Mesendoderm (in vitro differentiated cells): ENCODE measurements around the gene ZBTB3.
"Not testable (repeated sequence)": the region's sequence is repeated elsewhere in the genome, so short reads cannot be mapped to it uniquely, and the experiment has no call there.

ENCODE experiments used
- DNase-seq: peaks from one replicate; pipeline ENCODE4 v3.0.0; 2013
- H2AK5ac ChIP-seq: 2 replicates; pipeline ENCODE4 v1.6.1; 2013; ENCODE audit warnings: low read length, inconsistent platforms
- H2BK120ac ChIP-seq: 2 replicates; pipeline ENCODE4 v1.6.1; 2013; ENCODE audit warnings: low read depth, mild to moderate bottlenecking, low read length, moderate library complexity, mixed read lengths
- H2BK15ac ChIP-seq: replicated peaks from 2 replicates; pipeline ENCODE4 v1.6.1; 2013; ENCODE audit warnings: low read depth, mild to moderate bottlenecking, moderate library complexity
- H2BK5ac ChIP-seq: 2 replicates; pipeline ENCODE4 v1.6.1; 2013; ENCODE audit warnings: low read length, inconsistent platforms
- H3K18ac ChIP-seq: 2 replicates; pipeline ENCODE4 v1.6.1; 2013; ENCODE audit warnings: mild to moderate bottlenecking, low read length, mixed read lengths
- H3K23ac ChIP-seq: one replicate; pipeline ENCODE4 v1.6.1; 2013; ENCODE audit warnings: low read length
- H3K27ac ChIP-seq: 2 replicates; pipeline ENCODE4 v1.5.1; 2013; ENCODE audit warnings: low read depth, mild to moderate bottlenecking, inconsistent platforms, low read length, moderate library complexity
- H3K27me3 ChIP-seq: 2 replicates; pipeline ENCODE4 v1.6.1; 2013; ENCODE audit warnings: low read length, control low read depth, mild to moderate bottlenecking, inconsistent platforms; ENCODE audit not compliant: insufficient read depth, poor library complexity
- H3K36me3 ChIP-seq: 2 replicates; pipeline ENCODE4 v1.6.1; 2013; ENCODE audit warnings: low read length, inconsistent platforms; ENCODE audit not compliant: control insufficient read depth, insufficient read depth
- H3K4ac ChIP-seq: one replicate; pipeline ENCODE4 v1.6.1; 2013; ENCODE audit warnings: low read depth, mild to moderate bottlenecking, low read length, moderate library complexity
- H3K4me1 ChIP-seq: 2 replicates; pipeline ENCODE4 v1.6.1; 2013; ENCODE audit warnings: low read depth, low read length, inconsistent platforms; ENCODE audit not compliant: control insufficient read depth
- H3K4me2 ChIP-seq: 2 replicates; pipeline ENCODE4 v1.6.1; 2013; ENCODE audit warnings: low read length
- H3K4me3 ChIP-seq: 2 replicates; pipeline ENCODE4 v1.5.1; 2013; ENCODE audit warnings: mild to moderate bottlenecking, low read length
- H3K56ac ChIP-seq: one replicate; pipeline ENCODE4 v1.6.1; 2013; ENCODE audit warnings: low read length
- H3K79me1 ChIP-seq: 2 replicates; pipeline ENCODE4 v1.6.1; 2013; ENCODE audit warnings: low read length, inconsistent platforms
- H3K79me2 ChIP-seq: 2 replicates; pipeline ENCODE4 v1.6.1; 2013; ENCODE audit warnings: mild to moderate bottlenecking, low read length; ENCODE audit not compliant: control insufficient read depth, insufficient read depth
- H3K9ac ChIP-seq: 2 replicates; pipeline ENCODE4 v1.6.1; 2013; ENCODE audit warnings: low read length, inconsistent platforms
- H4K5ac ChIP-seq: one replicate; pipeline ENCODE4 v1.6.1; 2013; ENCODE audit warnings: low read length
- H4K8ac ChIP-seq: one replicate; pipeline ENCODE4 v1.6.1; 2013; ENCODE audit warnings: low read depth, mild to moderate bottlenecking, control low read depth, low read length, moderate library complexity
- WGBS: extraction: QIAGEN DNeasy Blood & Tissue Kit; methylation state at CpG from one replicate; pipeline ENCODE4 v1.1.7; 2013; ENCODE audit warnings: low lambda C conversion rate, missing lambda C conversion rate; ENCODE audit not compliant: insufficient coverage; ENCODE audit errors: extremely low coverage; 5-methylcytosine and 5-hydroxymethylcytosine counted together
- small RNA-seq: library from polyadenylated mRNA; stranded (forward); fragments of <200 nt; extraction: miRNeasy Mini kit (QIAGEN cat#:217004); gene quantifications from one replicate; pipeline ENCODE3, GENCODE V24; 2013; ENCODE audit not compliant: insufficient read depth

The ZBTB3 gene

DNA sequence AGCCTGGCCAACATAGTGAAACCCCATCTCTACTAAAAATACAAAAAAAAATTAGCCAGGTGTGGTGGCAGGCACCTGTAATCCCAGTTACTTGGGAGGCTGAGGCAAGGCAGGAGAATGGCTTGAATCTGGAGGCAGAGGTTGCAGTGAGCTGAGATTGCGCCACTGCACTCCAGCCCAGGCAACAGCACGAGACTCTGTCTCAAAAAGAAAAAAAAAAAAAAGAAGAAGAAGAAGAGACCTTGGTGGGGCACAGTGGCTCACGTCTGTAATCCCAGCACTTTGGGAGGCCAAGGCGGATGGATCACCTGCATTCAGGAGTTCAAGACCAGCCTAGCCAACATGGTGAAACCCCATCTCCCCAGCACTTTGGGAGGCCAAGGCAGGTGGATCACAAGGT, 50.0 kb downstream of the ZBTB3 start:
- not testable (repeated sequence) for H2BK120ac ChIP-seq, H3K23ac ChIP-seq, H3K79me2 ChIP-seq, H3K4me3 ChIP-seq, H3K4me1 ChIP-seq, H2BK15ac ChIP-seq, H3K36me3 ChIP-seq, H4K5ac ChIP-seq, H3K56ac ChIP-seq, H3K9ac ChIP-seq, H3K27me3 ChIP-seq, H3K27ac ChIP-seq, H2BK5ac ChIP-seq, H2AK5ac ChIP-seq, H3K4me2 ChIP-seq, H3K4ac ChIP-seq, DNase-seq, H4K8ac ChIP-seq, H3K79me1 ChIP-seq, H3K18ac ChIP-seq
- no CpG with 5 or more reads among the region's 4 CpGs for WGBS

DNA sequence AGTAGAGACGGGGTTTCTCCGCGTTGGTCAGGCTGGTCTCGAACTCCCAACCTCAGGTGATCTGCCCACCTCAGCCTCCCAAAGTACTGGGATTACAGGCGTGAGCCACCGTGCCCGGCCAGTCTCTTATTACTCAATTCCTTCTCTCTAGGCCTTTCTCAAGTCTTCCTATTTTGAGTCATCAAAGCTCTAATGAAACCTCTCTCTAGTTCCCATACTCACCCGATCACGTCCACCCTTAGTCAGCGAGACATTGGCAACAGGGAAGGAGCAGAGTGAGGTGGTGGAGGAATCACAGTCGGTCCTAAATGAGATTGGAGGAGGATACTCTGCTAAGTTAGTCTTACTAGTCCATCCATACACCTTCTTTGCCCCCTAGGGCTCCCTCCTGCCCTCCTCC, 51.7 kb downstream of the ZBTB3 start:
- Histone ChIP-seq H2BK120ac (no peak overlapping the region), H3K18ac (no peak overlapping the region), H3K4ac (no peak overlapping the region), H4K5ac (no peak overlapping the region), H2BK15ac (no peak overlapping the region), H3K4me1 (no peaks in the 10 kb centered on the region), H2AK5ac (no peak overlapping the region), H3K9ac (no peak overlapping the region), H3K27ac (no peak overlapping the region), H3K27me3 (no peaks in the 10 kb centered on the region), H3K4me3 (no peak overlapping the region), H3K79me1 (peaks cover 7% of the 10 kb centered on the region), H3K23ac (no peak overlapping the region), H3K56ac (no peak overlapping the region), H2BK5ac (no peak overlapping the region), H3K4me2 (no peak overlapping the region), H3K79me2 (peaks cover 9% of the 10 kb centered on the region), H4K8ac (no peak overlapping the region), H3K36me3 (no peaks in the 10 kb centered on the region)
- DNase-seq, result no peak
- no CpG with 5 or more reads among the region's 11 CpGs for WGBS

Small RNA genes within 50 kb of the gene (small RNA-seq; reads per million reads assigned to genes)
- gene MIR6514, result 2.3 reads per million, percentile 28 among the genes with 10 or more reads in this experiment
